HG02610 (cell line): ENCODE measurements around the gene MRPL27.

ENCODE experiments used
- ATAC-seq: cut with Tn5 transposase; IDR thresholded peaks from one replicate; pipeline ENCODE4 v1.9.1; 2021; ENCODE audit warnings: mild to moderate bottlenecking, moderate library complexity; ENCODE audit not compliant: unreplicated experiment

The MRPL27 gene

DNA sequence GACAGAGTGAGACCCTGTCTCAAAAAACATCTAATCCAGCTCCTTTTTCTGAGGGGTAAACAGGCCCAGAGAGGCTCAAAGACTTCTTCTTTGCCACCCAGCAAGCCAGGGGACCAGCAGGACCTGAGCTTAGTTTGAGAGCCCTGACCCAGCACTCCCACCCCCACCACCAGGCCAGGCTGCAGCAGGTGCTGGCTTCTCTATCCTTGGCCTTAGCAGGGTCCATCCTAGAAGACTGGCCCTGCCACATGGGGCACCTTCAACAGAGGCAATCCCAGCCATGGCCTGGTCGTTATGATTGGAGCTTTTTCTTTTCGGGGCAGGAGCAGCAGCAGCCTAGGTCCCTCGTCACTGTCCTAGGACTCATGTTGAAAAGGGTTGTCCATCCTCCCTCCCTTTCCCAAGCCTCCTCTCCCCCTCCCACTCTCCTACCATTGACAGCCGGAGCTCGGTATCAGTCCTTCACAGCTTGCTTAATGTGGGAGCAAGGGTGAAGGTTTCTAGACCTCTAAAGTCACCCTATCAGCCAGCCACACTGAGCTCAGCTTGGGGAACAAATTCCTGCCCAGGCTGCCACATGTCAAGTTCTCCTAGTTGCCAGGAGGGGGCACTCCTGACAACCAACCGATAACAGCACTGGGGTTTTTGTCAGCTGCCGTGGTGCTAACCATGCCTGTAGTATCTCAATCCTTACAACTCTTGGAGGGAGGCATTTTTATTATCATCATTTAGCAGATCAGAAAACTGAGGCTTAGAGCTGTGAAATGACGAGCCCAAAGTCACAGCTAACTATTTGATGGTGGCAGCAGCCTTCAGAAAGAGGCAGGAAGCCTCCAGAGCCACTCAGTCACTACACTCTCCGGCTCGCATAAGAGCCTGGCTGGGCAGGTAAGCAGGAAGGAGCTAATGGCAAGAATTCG lies 11.2 kb downstream of the MRPL27 start:
- peak; percentile 64 for ATAC-seq

DNA sequence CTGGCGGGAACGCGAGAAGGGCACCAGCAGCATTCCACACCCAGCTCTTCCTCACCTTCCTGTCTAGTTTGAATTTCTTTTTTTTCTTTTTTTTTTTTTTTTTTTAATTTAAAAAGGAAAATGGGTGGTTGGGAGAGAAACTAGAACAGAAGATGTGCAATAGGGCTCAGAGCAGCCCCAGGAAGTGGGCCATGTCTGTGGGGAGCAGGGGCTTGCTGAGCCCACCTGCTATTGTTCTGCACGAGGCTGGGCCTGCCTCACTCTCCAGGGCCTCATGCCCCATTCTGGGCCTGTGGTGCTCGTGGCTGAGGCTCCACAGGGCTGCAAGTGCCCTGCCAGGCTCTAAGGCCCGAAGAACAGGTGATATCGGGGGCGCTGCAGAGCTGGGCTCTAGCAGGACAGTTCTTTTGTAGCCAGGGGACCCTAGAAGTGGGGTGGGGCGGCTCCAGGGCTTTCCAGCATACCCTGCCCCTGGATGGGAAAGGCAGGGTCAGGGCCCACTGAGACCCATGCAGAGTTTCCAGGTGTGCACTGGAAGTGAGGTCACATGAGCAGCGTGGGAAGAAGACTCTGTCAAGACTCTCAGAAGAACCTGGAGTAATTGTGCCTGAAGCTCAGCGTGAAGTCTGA lies 12.4 kb downstream of the MRPL27 start:
- no peak for ATAC-seq

- ATAC-seq: no peak
Measured at GRCh38 chr17:50359998-50360461, 13.0 kb downstream of the MRPL27 start.

DNA sequence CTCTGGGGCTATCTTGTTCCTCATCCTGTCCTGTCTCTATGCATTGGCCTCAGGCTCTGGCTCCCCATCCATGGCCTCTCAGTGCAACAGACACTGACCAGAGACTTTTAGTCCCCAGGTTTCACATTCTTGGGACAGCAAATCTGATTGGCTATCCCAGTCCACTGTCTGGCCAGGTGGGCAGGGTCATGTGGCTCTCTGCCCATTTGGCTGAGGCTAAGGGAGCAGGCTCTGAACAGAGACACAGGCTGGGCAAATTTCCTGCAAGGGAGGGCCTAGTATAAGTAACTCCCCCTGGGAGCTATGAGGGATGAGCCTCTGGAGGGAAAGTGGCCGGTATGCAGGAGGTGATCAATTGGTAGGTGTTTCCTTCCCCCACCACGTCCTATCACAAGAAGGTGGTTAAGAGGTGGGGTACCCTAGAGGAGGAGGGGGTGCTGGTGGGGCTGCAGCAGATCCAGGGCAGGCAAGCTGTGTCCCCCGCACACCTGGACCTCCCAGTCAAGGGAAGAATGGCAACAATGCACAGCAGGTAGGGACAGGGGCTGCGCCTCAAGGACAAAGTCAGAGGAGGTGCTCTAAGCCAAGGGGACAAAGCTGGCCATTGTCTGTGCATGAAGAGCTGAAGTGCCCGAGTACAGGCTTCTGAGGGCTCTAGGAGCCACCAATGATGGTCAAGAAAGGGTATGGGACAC lies 13.8 kb downstream of the MRPL27 start:
- ATAC-seq: no peak

DNA sequence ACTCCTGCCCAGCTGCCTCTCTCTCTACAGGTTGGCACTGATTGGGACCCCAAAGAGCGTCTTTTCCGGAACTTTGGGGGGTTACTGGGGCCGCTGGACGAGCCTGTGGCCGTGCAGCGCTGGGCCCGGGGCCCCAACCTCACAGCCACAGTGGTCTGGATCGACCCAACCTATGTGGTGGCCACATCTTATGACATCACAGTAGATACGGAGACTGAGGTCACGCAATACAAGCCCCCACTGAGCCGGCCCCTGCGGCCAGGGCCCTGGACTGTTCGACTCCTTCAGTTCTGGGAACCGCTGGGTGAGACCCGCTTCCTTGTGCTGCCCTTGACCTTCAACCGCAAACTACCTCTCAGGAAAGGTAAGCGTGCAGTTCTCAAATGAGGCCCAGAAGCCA lies 14.8 kb downstream of the MRPL27 start:
- ATAC-seq: no peak

DNA sequence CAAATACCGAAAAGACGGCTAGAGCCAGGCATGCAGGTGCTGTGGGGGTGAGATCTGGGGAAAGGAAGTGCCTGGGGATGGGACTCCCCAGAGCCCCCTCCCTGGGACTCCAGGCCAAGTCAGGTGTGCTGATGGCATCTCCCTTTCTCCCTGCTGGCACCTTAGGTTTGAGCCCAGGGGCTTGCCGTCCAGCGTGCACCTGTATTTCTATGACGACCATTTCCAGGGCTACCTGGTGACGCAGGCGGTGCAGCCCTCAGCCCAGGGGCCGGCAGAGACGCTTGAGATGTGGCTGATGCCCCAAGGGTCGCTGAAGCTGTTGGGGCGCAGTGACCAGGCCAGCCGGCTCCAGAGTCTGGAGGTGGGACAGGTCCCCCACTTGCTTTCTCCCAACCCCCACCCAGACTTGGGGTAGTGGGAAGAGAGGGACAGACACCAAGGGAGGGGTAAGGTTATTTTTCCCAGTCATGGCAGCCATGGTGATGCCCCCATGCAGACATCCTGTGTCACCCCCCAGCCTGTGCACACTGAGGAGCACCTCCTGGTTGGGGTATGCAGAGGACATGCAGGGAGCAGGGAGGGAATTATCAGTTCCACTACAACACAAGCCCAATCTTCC lies 16.0 kb downstream of the MRPL27 start:
- no peak for ATAC-seq

DNA sequence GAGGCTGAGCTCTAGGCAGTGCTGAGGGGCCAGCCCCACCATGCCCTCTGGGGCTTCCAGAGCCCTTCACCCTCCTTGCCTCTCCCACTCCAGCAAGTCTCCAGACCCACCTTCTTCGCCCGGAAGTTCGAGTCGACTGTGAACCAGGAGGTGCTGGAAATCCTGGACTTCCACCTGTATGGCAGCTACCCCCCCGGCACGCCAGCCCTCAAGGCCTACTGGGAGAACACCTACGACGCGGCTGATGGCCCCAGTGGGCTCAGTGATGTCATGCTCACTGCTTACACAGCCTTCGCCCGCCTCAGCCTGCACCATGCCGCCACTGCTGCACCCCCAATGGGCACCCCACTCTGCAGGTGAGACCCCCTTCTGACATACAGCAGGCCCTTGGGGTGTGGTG lies 16.6 kb downstream of the MRPL27 start:
- ATAC-seq: no peak

DNA sequence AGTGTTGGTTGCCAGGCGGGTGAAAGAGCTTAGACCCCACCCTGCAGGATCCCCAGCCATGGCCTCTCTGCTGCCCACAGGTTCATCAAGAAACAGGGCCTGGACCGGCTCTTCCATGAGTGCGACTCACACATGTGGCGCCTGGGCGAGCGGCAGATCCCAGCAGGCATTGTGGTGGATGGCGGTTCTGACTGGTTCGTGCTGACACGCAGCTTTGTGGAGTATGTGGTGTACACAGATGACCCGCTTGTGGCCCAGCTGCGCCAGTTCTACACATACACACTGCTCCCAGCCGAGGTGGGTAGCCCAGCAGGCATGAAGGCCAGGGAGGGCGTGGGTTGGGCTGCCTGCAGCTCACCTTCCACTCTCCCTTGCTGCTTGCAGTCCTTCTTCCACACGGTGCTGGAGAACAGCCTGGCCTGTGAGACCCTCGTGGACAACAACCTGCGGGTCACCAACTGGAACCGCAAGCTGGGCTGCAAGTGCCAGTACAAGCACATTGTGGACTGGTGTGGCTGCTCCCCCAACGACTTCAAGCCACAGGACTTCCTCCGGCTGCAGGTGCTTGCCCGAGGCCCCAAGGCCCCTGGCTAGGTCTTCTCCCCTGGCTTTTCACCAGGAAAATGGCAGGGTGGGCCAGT lies 17.2 kb downstream of the MRPL27 start:
- ATAC-seq: no peak

DNA sequence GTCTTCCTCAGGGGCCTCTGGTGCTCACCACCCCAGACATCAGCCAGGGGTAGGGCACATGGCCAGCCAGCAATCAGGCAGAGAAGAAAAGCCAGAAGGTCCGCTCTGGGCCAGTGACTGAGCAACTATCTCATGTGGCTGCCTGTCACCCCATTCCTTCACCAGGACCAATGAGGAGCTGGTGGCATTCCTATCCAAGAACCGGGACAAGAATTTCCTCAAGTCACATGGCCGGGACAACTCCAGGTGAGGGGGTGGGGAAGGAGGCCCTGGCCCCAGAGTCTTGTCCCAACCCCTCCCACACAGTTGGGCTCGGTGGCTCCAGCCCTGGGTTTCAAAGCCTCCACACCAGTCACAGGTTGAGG lies 17.7 kb downstream of the MRPL27 start:
- ATAC-seq: no peak

GRCh38 chr17:50354776-50355175 lies 18.2 kb downstream of the MRPL27 start:
- ATAC-seq: no peak

- no peak for ATAC-seq
Measured at GRCh38 chr17:50354198-50354597, 18.8 kb downstream of the MRPL27 start.

DNA sequence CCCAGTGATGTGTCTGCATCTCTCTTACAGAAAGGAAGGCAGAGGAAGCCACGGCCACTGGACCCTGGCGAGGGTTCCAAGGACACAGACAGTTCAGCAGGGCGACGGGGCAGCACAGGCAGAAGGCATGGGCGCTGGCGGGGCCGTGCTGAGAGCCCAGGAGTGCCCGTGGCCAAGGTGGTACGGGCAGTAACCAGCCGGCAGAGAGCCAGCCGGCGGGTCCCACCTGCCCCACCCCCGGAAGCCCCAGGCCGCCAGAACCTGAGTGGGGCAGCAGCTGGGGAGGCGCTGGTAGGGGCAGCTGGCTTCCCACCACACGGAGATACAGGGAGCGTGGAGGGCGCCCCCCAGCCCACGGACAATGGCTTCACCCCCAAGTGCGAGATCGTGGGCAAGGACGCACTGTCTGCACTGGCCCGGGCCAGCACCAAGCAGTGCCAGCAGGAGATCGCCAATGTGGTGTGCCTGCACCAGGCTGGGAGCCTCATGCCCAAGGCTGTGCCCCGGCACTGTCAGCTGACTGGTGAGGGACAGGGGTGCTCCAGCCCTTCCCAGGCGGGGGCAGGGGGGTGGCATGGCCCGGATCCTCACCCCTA lies 19.3 kb downstream of the MRPL27 start:
- ATAC-seq: no peak

- no peak for ATAC-seq
Measured at GRCh38 chr17:50352693-50353599, 20.0 kb downstream of the MRPL27 start.

GRCh38 chr17:50352072-50352692 lies 20.8 kb downstream of the MRPL27 start:
- no peak for ATAC-seq

GRCh38 chr17:50350733-50351132 lies 22.3 kb downstream of the MRPL27 start:
- ATAC-seq: no peak

GRCh38 chr17:50349243-50349600 lies 23.8 kb downstream of the MRPL27 start:
- no peak for ATAC-seq

- ATAC-seq: no peak
Measured at GRCh38 chr17:50348522-50349242, 24.3 kb downstream of the MRPL27 start.

DNA sequence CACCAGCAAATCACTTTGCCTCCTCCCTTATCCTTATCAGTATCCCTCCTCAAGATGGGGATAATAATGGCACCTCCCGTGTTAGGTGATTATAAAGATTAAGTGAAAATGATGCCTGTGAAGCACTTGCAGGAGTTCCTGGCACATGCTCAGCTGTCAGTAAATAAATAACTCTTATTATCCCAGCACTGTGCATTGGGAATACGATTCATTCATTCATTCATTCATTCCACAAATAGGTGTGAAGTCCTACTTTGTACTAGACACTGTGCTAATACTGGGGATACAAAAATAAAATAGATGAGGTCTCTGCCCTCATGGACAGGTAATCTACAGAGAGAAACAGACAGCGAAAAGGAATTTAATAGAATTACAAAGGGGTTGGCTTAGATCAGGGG lies 25.1 kb downstream of the MRPL27 start:
- no peak for ATAC-seq
